IPS-NIHi11 (cell line): ENCODE measurements around the gene THSD4.

Experiments
- DNase-seq: peaks from one replicate; pipeline ENCODE4 v3.0.0; 2012; ENCODE audit warnings: mixed read lengths, low spot score

Gene THSD4

DNA sequence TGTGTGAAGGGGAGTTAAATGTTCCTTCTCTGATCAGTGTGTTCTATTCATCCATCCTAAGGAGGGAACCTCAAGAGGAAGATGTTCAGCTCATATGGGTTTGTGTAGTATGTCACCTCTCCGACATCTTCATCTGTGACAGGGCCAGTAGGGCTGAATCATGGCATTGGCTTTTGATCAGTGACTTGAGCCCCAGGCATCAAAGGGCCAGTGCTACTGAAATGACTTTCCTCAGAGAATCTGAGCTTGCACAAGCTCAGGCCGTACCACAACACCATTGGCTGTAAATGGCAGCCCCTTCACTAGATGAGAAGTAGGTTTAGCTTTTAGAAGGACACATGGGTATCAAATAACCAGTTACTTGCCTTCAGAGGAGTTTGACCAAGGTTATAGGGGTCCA lies 511.9 kb downstream of the THSD4 start:
- DNase-seq, result no peak

DNA sequence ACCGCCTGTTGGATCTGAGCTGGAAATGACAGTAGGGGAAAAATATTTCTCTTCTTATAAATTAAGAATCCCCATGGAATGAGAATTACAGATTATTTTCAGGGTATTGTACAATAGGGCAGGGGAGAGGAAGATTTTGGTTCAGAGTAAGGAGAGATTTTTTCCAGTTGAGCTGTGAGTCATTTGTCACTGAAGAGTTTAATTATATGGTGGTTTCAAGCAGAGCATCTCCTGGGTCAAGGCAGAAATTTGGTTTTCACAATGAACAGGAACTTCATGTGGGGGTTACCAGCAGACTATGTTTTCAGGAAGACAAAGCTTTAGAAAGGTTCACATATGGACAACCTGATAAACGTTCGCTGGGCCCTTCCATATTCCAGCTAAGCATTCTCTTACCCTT lies 512.3 kb downstream of the THSD4 start:
- no peak for DNase-seq

DNA sequence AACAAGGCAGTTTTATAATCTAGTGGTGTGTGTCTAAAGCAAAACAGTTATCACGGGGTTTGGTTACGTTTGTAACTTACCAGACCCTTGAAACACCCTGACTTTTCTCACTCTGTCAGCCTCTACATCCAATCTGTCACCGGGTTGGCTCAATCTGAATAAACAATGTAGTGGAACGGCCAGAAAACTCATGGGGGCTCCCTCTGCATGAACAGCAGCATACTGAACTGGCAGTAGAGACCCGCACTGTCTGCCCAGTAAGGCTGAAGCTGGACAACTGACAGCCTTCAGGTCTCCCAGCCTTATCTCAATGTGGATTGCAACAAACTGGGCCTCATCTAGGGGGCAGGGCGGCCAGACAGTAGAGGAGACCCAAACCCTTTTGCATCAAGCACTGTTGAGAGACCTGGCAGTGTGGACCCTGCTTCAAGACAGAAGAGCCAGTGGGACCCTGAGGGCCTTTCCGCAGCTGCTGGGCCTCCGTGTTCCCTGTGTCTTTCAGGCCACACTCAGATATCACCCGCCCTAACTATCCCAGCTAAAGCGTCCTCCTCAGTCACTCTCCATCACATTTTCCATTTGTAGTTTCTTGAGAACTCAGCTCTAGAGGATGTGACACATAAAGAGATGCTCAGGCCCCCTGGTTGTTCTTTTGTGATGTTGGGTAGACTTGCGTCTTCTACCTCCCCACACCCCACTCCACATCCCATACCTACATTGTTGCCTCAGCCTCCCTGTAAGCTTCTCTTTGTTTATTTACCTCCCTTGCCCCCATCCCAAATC lies 513.9 kb downstream of the THSD4 start:
- DNase-seq, result peak; percentile 21

DNA sequence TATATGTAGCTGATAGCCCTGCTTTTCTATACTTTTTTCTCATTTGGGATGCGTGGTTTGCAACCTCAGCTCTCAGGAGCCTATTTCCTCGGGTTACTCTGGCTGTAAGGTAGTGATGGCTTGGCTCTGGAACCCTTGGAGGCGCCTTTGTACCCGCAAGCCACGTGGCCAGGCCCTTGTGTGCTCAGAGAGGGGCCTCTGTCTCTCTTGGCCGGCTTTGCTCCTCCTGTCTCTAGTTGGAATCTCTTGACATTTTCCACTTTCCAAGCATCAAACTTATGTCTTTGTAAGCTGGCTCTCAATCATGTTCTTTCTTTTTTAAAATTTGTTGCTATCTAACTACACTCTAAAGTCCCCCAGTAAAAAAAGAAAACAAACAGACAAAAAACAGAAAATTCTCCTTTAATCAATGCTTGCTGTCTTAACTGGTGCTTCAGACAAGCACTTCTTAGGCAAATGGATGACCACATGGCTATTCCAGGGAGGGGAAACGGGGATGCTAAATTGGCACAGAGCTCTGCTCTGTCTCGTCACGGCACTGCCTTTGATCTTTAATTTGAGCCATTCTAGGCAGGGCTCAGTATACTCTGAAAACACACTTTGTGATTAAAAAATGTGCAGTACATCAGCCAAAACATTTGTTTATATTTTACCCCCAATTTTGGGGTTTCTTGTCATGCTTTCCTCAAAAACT lies 514.7 kb downstream of the THSD4 start:
- no peak for DNase-seq

DNA sequence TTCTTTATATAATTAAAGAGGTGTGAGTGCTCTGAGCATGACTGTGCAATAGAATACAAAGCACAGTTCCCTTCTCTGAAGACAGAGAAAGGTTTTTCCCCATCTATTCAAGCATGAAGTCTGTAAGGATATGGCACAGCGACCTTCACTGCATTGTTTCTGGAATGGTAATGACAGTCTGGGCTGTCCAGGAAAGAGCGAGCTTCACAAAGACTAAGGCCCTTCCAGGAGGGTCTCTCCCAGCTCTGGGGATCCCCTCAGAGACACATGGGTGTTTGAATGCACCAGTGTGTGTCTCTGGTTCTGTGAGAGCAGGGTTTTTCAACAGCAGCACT lies 515.2 kb downstream of the THSD4 start:
- DNase-seq, result no peak

DNA sequence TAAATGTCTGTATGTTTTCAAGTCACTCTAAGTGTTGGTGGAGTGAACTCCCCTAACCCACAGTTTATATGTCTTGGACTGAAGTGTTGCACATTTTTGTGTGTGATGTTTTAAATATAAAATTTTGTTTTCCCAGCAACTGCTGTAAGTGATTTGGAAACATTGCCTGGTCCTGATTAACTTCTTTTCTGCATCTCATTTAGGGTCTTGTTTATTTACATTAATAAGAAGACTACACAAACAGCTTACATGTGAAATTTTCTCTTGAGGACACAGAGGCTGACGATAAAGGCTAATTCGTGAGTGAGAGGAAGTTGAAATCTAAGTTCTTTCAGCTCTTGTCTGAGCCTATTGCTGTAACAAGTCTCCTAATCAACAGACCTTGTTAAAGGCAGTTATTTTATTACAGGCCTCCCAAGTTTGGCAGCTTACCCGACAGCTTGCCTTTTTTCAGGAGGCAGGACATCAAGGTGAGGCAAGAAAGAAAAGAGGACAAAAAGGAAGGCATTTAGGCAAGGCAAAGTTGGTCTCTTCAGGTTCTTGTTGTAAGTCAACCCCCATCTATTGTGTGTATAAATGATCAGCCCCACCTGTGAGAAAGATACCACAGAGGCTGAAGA lies 517.4 kb downstream of the THSD4 start:
- no peak for DNase-seq

DNA sequence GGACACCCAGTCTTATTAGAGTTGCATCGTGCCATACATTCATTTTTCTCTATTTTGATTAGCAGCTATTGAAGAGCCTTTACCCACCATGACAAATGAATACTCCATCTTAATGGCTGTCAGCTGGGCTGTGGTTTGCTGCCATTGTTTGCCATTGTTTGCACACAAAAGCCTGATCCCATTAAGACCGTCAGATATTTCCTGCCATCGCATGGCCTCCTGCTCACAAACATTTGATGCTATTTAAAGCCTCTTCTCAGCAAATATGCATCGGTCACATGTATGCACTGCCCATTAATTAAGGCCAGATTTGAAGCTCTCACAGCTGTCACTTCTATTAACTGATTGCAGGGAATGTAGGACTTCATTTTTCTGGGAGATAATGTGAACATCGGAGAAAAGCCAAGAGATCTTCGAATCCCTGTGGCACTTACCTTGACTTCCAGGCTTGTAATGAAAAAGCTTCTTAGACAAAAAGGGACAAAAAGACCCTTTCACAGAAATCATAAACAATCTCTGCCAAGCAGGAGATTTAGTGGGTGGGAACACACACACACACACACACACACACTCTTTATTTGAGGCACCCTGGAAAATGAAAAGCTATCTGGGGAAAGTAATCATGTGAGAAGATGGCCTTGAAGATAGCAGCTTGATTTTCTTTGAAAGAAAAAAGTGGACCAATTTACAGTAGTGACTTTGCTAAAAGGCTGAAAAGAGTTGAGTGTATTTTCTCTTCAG lies 519.7 kb downstream of the THSD4 start:
- peak; percentile 18 for DNase-seq

DNA sequence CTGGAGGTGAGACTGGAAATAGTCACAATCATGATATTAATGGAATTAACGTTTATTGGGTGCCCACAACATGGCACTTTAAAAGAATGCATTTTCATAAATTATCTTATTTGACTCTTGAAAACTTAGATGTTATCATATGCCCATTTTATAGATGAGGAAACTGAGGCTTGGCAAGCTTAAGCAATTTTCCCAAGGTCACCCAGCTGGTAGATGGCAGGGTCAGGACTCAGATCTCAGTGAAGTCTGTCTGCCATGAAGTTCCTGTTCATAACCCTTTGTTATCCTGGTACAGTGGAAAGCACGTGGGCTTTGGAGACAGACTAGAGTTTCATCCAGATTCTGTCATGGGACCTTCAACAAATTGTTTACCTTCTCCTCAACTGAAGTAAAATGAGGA lies 520.5 kb downstream of the THSD4 start:
- no peak for DNase-seq

DNA sequence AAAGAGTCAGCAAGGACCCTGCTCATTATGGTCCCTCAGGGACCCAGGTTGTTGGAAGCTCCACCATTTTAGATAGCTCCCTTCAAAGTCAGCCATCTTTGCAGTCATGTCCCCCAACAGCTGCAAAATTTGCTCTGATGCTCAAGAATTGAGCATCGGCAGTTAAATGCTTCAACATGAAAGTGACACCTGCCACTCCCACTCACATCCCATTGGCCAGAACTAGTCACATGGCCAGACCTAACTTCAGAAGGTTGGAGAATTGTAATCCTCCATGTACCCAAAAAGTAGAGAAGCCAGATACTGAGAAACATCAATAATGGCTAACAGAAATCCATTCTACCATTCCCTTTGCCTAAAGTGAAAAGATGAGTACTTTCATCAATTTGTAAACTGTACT lies 523.6 kb downstream of the THSD4 start:
- no peak for DNase-seq

DNA sequence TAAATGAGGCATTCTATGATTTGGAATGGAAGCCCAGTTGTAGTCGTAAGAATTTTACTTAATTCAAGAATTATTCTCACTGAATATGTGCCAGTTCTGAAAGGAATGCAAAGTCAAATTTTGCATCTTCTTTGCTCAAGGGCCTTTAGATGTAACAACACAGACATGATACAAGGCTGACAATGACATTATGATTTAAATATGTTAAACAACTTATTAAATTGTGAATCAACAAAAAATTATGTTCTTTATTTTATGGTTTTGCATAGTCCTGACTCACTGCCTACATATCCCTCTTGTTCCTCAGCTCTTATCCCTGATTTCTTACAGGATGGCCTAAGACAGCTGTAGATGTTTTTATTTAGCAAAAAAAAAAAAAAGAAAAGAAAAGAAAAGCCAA lies 524.2 kb downstream of the THSD4 start:
- DNase-seq, result no peak

DNA sequence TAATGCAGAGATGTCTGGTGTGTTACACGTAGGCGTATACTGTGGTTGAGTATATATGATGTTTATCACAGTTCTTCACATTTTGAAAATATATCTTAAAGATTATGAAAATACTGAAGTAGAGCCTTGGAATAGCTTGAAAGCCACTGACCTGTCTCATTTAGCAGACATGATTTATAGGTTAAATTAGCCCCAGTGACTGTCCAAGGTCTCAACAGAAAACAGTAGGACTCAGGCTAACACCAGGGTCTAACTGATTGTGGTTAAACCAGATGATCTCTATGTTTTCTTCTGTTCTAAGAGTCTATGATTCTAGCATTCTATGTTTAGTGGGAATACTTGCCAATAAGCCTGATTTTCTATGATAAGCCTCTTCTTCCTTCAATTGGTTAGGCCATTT lies 528.6 kb downstream of the THSD4 start:
- no peak for DNase-seq

DNA sequence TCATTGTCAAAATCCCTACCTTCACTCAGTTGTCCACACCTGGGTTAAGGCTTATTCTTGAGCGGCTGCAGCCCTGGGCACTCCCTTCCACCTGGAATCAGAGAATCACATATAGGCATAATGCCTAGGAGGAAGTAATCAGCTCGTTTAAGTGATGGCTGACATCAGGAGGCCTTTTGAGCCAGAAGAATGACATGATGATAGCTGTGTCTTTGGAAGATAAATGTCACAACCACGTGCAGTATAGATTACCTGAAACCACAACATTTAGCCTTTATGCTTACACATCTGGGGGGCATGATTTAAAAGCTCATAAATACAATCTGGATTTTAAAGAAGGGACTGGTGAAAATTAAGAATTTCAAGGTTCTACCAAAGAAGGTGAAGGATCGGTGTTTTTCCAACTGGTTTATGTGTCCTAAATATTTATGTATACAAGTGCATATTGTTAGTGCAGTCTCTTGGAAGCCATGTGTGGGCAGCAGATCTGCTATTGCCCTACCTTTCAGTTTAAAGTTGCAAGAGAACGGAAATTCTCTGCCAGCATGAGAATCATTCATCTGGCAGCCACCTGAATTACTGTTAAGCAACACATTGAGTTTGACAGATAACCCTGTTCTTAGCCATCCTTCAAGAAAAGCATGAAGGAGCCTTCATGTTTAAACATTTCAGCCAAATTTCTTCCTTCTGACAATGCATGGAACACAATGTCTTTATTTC lies 531.7 kb downstream of the THSD4 start:
- DNase-seq, result no peak

DNA sequence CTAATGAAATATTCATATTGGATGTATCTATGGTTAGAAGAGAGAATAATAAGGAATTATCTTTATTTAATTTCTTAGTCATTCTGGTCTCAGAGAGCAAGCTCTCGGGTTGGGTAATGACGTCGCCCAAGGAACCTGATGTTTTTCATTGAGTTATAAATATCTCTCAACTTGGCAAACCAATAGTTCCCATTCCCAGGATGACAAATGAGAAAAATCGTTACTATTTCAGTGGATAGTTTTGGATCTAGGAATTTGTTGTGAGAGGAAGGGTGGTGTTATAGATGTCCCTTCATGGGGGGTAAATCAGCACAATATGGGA lies 532.2 kb downstream of the THSD4 start:
- no peak for DNase-seq

DNA sequence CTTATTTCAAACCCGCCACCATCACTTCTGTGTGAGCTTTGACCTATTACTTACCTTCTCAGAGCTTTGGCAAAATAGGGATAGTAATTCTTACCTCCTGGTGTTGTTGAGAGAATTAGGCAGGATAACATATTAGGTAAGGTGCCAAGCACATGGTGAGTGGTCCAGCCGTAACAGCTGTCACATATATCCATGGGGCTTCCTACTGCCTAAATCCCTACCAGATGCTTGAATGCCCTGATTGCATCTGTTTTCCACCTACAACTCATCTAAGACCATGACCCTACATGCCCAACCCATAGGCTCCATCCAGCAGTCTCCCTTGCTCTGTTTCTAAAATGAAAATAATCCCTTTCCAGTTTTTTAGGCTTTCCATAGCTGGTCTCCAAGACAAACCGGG lies 532.8 kb downstream of the THSD4 start:
- DNase-seq, result no peak

DNA sequence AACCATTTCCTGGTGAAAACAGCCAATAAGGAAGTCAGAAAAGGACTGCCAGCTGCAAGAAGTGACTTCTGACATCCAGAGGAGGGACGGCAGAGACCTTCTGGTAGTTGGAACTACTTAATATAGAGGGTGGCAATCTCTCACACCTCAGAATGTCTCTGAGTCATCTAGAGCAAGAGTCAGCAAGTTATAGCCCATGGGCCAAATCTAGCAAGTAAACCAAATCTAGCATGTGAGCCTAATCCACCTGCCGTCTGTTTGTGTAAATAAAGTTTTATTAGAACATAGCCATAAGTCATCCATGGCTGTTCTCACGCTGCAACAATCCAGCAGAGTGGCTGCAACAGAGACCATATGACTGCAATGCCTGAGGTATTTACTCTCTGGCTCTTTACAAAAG lies 534.6 kb downstream of the THSD4 start:
- no peak for DNase-seq

DNA sequence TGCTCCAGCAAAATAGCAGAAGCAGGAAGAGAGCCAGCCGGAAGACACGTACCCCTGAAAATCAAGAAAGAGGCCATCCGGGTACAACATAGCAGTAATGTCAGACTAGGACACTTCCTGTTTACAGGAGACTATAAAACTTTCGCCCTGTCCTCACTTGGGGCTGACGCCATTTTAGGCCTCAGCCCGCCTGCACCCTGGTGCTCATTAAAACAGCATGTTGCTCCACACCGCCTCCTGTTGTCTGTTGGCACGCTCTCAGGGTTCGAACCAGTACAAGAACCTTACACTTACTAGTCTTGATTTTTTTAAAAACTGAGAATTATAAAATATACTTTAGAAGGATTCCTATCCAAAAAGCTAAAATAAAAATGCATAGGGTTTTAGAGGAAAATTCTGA lies 535.3 kb downstream of the THSD4 start:
- no peak for DNase-seq

DNA sequence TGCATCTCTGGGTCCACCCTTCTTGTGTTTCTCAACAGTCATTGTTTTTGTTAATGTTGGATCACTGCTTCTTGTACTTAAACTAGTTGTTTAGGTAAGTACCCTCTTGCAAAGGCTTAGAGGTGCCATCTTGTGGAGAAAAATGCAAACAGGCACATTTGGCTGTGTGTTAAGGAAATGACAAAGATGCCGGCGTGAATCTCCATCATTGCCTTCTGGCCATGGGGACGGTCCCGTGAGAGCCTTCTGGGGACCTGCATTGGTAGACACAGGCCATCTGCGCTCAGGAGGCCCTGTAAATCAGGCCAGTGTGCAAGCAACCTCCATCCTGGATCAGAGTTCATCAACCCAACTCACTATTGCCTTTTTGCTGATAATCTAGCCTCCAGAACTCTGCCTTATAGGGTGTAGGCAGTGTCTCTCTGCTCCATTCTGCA lies 536.5 kb downstream of the THSD4 start:
- DNase-seq, result peak; percentile 47

DNA sequence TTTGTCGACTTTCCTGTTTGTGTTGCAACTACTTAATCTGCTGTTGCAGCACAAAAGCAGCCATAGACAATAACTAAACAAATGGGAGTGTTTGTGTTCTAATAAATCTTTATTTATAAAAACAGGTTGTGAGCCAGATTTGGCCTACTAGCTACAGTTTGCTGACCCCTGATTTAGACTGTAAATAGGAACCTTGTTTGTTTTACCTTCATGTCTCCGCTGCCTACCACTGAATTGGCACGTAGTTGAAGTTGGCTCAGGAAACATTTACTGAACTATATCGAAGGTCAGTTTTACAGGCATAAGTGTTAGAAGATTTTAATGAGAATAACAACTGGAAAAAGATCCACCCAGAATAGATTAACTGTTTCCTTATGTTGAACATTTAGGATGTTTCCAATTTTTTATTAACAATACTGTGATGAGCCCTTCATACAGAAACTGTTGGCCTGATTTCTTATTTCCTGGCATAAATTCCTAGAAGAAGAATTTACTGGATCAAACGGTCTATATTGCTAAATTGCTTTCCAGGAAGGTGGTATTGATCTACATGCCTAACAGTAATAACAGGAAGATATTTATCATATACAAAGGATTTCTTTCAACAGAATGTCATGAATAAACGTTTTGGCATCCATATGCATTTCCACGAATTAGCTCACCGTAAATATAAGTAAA lies 538.9 kb downstream of the THSD4 start:
- DNase-seq, result no peak

DNA sequence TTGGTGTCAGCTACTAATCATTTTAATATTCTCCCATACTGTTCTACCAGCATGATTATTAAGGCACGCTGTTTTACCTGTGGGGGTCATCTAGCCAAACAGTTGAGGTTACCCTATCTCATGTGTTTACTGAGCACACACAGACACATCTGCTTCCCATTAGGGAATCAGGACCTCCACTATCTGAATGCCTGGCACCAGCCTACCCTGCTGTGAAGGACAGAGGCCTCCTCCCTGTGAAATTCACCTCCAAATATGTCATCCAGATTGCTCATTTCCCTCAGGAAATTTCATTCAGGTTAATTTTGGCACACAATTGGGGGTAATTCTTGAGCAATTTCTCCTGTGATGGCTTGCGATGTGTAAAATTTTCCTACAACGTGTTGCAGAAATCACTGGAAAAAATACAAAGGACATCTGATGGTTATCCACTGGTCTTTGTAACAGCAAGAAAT lies 539.5 kb downstream of the THSD4 start:
- no peak for DNase-seq

DNA sequence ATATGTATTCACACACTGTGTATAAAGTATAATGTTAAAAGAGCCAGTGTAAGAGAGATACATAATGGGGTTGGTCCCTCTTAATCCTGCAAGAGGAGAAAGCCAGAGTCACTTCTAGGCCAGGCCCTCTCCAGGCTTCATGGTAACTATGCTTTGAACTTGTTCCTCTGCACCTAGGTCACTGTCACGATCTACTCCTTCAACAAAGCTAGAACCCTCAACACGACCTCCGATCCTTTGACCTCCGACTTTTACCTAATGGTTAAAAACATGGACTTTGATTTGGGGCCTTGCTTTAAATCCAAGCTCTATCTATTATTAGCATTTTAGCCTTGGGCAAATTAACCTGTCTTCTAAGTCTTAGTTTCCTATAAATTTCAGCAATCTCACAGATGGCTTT lies 541.2 kb downstream of the THSD4 start:
- DNase-seq, result no peak

DNA sequence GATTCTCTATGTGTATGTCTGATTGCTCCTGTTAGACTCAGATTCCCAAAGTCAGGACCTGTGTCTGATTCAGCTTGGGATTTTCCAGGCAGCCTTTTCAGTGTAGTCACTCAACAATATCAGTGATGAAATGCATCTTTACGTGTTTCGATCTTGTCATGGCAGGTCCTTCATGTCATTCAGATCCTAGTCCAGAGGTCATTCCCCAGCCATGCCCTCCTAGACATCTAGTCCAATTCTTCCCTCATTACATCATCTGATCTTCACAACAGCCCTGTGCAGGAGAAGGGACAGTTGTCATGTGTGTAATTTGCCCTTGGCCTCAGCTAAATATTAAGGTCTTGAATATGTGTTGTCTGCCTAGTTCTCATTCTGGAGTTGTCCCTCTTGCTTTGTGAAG lies 541.9 kb downstream of the THSD4 start:
- DNase-seq, result no peak

DNA sequence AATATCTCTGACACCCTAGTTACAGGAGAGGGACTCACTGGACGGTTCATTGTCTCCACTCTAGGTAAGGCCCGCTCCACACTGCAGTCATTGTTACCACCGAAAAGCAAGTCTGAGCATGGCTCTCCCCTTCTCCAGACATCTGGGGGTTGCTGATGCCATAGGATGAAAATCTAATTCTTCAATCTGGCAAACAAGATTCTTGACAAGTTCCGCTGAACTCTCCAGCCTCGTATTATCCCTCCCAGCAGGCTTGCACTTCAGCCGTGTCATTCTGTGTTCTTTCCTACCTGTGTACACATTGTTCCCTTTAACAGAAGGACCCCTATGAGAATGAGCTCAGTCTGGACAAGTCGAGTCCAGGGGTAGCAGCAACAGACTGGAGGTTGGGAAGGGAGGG lies 542.8 kb downstream of the THSD4 start:
- DNase-seq, result no peak
